Muscle layer of colon (tissue), 2 donors: Measurements from ENCODE around the gene QPCT.
A peak's percentile ranks its signal among the peaks of the same experiment; 100 is the strongest.
"Not testable (repeated sequence)": the region's sequence is repeated elsewhere in the genome, so short reads cannot be mapped to it uniquely, and the experiment has no call there.

Experiments
- H3K27ac ChIP-seq: one replicate; pipeline ENCODE4 v1.7.0; 2013; ENCODE audit warnings: low read depth, mild to moderate bottlenecking, low read length, moderate library complexity
- H3K27me3 ChIP-seq, 2 donors: one replicate each; pipeline ENCODE4 v1.7.0; 2013; ENCODE audit warnings: low read length in 2 of 2, mild to moderate bottlenecking in 2 of 2; ENCODE audit not compliant: insufficient read depth in 2 of 2, control insufficient read depth in 1 of 2
- H3K36me3 ChIP-seq: one replicate; pipeline ENCODE4 v1.7.0; 2013; ENCODE audit warnings: mild to moderate bottlenecking, low read length; ENCODE audit not compliant: insufficient read depth
- H3K4me1 ChIP-seq: one replicate; pipeline ENCODE4 v1.7.0; 2013; ENCODE audit warnings: mild to moderate bottlenecking, low read length; ENCODE audit not compliant: insufficient read depth
- H3K4me3 ChIP-seq, 2 donors: one replicate each; pipeline ENCODE4 v1.7.0; 2013; ENCODE audit warnings: low read length in 2 of 2, low read depth in 1 of 2, mild to moderate bottlenecking in 1 of 2, moderate library complexity in 1 of 2
- H3K9ac ChIP-seq: one replicate; pipeline ENCODE4 v1.7.0; 2013; ENCODE audit warnings: low read length
- H3K9me3 ChIP-seq: one replicate; pipeline ENCODE4 v1.7.0; 2013; ENCODE audit warnings: mild to moderate bottlenecking, low read length
- donor health status: abdominal sarcoma.
- donor health status: Adenocarcinoma of cecum.

Gene QPCT

DNA sequence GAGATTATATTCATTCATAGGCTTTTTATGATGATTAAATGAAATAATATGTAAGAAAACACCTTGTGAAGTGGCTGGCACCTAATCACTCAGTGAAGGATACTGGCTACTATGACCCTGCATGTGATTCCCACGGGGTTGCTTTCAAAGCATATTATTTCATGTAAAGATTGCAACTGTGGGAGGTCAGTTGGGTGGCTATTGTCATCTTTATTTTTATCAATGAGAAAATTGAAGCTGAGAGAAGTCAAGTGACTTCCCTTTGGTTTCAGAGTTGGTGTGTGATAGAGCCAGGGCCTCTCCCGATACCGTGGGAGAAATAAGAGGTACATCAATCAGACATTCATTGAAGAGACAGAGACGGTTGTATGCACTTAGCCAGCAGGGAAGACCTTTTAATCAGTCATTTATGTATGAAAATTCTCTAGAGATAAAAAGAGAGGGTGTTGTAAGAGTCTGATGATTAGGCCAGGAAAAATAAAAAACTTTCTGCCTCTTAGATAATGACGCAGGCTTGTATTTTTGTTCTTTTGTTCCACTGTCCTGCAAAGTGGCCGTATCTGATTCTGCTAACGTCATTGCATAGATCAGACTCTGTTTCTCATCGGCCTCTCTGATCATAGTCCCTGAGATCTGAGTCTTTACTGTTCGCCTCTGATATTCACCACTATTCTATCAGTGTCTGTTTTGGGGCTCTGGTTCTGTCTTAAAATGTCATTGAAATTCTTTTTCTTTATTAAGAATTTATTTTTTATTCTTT, 50.5 kb downstream of the QPCT start:
- Histone ChIP-seq H3K36me3 (no peaks in the 10 kb centered on the region), H3K9ac (no peak overlapping the region), H3K27ac (peak overlapping the region; percentile 14), H3K4me3 (no peak overlapping the region), H3K27me3 (no peaks in the 10 kb centered on the region), H3K9me3 (no peaks in the 10 kb centered on the region), H3K4me1 (peaks cover 8% of the 10 kb centered on the region)

DNA sequence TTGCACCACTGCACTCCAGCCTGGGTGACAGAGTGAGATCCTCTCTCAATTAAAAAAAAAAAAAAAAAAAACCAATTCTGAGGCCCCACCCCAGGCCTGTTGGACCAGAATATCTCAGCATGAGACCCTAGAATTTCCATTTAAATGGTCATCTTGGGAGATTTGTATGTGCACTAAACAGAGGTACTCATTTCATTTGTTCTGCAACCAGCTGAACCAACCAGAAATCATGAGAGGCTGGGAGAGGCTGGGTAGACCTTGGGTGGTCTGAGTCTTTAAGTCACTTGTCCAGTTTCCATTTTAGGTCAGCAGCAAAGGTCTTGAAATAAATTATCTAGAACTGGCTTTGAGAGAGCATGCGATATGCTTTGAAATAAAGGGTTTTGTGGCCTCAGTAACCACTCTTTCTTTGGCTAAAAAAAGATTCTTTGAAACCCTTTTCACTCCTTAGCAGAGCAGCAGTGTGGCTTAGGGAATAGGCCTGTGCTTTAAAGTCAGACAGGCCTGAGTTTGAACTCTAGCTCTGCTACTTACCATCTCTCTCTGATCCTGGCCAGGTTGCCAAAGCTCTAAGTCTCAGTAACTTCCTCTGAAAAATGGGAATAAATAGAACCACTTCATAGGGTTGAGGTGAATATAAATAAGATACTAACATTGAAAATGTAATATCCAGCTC, 52.6 kb downstream of the QPCT start:
- Histone ChIP-seq H3K27me3 (no peaks in the 10 kb centered on the region), H3K4me1 (peaks cover 8% of the 10 kb centered on the region), H3K9ac (no peak overlapping the region), H3K27ac (peak overlapping the region; percentile 54), H3K36me3 (no peaks in the 10 kb centered on the region), H3K4me3 (no peak overlapping the region), H3K9me3 (no peaks in the 10 kb centered on the region)

DNA sequence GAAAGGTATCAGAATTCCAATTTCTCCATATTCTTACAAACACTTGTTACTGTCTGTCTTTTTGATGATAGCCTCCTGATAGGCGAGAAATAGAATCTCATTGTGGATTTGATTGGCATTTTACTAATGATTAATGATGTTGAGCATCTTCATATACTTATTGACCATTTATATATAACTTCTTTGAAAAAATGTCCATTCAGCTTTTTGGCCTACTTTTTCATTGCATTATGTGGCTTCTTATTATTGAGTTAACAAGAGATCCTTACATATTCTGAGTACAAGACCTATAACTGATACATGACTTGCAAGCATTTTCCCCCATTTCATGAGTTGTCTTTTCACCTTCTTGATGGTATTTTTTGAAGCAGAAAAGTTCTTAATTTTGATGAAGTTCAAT, 54.6 kb downstream of the QPCT start:
- Histone ChIP-seq H3K9me3 (no peaks in the 10 kb centered on the region), H3K36me3 (no peaks in the 10 kb centered on the region), H3K4me1 (peaks cover 8% of the 10 kb centered on the region), H3K27ac (no peak overlapping the region), H3K9ac (no peak overlapping the region), H3K4me3 (no peak overlapping the region), H3K27me3 (no peaks in the 10 kb centered on the region)

DNA sequence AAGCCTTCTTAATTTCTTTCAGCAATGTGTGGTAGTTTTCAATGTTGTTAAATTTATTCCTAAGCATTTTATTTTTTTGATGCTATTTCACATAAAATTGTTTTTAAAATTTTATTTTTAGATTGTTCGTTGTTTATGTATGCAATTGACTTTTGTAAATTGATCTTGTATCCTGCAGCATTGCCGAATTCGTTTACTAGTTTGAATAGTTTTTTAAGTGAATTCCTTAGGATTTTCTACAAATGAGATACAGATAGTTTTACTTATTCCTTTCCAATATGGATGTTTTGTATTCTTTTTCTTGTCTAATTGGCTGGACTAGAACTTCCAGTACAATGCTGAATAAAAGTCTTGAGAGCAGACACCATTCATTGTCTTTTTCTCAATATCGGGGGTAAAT, 55.6 kb downstream of the QPCT start:
- H3K4me3 ChIP-seq = no peak overlapping the region
- H3K4me1 ChIP-seq = peaks cover 8% of the 10 kb centered on the region
- H3K36me3 ChIP-seq = no peaks in the 10 kb centered on the region
- no peaks in the 10 kb centered on the region for H3K9me3 ChIP-seq
- H3K27me3 ChIP-seq = no peaks in the 10 kb centered on the region
- H3K27ac ChIP-seq = no peak overlapping the region
- no peak overlapping the region for H3K9ac ChIP-seq

DNA sequence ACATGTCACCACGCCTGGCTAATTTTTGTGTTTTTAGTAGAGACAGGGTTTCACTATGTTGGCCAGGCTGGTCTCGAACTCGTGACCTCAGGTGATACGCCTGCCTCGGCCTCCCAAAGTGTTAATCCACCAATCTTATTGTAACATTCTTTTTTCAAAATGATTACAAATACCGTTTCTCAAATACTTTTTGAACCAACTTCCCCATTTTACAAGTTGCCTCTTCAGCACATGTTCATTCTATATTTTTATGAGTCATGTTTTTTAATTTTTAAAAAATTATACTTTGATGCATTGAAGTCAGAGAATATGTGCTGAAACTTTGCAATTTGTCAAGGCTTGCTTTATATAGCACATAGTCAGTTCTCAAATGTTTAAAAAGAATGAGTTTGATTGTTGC, 58.2 kb downstream of the QPCT start:
- H3K27me3 ChIP-seq = no peaks in the 10 kb centered on the region
- no peak overlapping the region for H3K4me3 ChIP-seq
- H3K36me3 ChIP-seq = no peaks in the 10 kb centered on the region
- no peak overlapping the region for H3K27ac ChIP-seq
- H3K9ac ChIP-seq = no peak overlapping the region
- H3K4me1 ChIP-seq = no peaks in the 10 kb centered on the region
- H3K9me3 ChIP-seq = no peaks in the 10 kb centered on the region

DNA sequence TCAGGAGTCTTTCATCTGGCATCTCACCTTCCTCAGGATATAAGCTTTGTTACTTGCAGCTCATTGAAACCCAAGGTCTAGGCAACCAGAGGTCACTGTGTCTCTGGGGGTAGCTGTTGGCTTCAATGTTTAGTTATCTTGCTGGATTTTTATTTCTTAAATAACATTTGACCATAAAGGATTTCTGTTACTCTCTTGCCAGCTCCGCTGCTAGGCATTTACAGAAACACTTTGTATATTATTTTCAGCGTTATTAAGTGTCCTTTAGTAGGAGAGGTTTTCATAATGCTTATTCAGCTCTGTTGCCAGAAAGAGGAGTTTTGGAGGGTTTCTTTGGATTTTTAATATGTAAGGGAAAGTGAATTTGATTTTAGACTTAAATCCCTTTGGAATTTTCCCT, 61.4 kb downstream of the QPCT start:
- H3K9me3 ChIP-seq = no peaks in the 10 kb centered on the region
- no peak overlapping the region for H3K27ac ChIP-seq
- H3K36me3 ChIP-seq = no peaks in the 10 kb centered on the region
- H3K9ac ChIP-seq = no peak overlapping the region
- H3K4me3 ChIP-seq = no peak overlapping the region
- H3K27me3 ChIP-seq = no peaks in the 10 kb centered on the region
- no peaks in the 10 kb centered on the region for H3K4me1 ChIP-seq

DNA sequence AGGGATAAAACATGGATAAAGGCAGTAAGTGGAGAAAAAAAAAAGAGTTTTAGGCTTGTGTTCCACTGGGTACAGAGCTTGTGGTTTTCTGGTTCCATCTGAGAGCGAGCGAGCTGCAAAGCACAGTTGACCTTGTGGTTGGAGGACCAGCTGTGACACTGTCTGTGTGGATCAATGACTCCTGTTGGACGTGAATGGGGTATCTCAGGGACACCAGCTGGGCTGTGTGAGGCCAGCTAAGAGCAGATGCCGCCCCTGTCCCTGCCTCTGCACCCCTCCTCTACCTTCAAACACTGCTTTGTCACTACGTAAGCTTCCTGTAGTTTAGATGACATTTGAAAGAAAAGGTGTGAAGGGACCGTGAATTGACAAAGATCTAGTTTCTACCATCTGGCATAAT, 67.8 kb downstream of the QPCT start:
- no peaks in the 10 kb centered on the region for H3K36me3 ChIP-seq
- H3K4me3 ChIP-seq = no peak overlapping the region
- no peaks in the 10 kb centered on the region for H3K9me3 ChIP-seq

DNA sequence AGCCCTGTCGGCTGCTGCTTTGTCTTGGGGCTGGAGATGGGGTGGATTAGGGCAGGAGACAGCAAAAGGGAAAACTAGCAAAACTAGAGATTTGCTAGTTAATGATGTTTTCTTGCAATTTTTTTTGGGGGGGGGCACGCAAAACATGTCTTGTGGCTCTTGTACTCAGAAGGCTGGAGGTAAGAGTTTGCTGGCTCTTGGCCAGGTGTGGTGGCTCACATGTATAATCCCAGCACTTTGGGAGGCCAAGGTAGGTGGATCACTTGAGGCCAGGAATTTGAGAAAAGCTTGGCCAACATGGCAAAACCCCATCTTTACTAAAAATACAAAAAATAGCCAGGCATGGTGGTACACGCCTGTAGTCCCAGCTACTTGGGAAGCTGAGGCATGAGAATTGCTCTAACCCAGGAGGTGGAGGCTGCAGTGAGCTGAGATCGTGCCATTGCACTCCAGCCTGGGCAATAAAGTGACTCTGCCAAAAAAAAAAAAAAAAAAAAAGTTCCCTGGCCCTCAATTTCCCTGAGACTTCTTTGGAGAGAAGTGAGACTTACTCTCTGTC, 69.6 kb downstream of the QPCT start:
- H3K27me3 ChIP-seq, H3K9me3 ChIP-seq, H3K4me3 ChIP-seq, H3K36me3 ChIP-seq, H3K9ac ChIP-seq: not testable (repeated sequence)
- Histone ChIP-seq H3K4me1 (peaks cover 24% of the 10 kb centered on the region), H3K27ac (peak overlapping the region; percentile 61)

More for the DNA sequence above, 67.8 kb downstream of the QPCT start:
- no peaks in the 10 kb centered on the region for H3K27me3 ChIP-seq
- no peak overlapping the region for H3K27ac ChIP-seq
- H3K4me1 ChIP-seq = peaks cover 24% of the 10 kb centered on the region
- H3K9ac ChIP-seq = no peak overlapping the region

DNA sequence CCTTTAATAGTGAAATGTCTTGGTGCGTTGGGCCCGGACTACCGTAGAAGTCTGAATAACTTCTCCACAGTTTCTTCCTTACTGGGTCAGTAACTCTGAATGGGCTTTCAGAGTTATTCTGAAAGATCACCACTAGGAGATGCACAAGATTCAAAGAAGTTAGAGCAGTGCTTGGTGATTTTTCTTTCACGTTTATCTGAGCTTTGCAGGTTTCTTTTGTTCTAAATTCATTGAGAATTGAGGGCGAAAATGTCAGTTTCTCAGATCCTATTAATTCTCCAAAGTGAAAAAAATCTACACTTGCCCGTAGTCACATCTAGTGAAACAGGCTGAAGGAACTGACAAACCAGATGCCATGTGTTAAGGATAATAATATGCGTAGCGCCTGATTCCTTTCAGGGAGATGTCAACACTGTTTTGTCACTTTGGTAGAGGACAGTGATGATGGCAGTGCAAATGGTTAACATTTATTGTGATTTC, 70.1 kb downstream of the QPCT start:
- H3K9me3 ChIP-seq = no peaks in the 10 kb centered on the region
- H3K9ac ChIP-seq = no peak overlapping the region
- no peaks in the 10 kb centered on the region for H3K27me3 ChIP-seq
- no peak overlapping the region for H3K4me3 ChIP-seq
- H3K27ac ChIP-seq = peak overlapping the region; percentile 61
- H3K36me3 ChIP-seq = no peaks in the 10 kb centered on the region
- H3K4me1 ChIP-seq = peaks cover 24% of the 10 kb centered on the region

DNA sequence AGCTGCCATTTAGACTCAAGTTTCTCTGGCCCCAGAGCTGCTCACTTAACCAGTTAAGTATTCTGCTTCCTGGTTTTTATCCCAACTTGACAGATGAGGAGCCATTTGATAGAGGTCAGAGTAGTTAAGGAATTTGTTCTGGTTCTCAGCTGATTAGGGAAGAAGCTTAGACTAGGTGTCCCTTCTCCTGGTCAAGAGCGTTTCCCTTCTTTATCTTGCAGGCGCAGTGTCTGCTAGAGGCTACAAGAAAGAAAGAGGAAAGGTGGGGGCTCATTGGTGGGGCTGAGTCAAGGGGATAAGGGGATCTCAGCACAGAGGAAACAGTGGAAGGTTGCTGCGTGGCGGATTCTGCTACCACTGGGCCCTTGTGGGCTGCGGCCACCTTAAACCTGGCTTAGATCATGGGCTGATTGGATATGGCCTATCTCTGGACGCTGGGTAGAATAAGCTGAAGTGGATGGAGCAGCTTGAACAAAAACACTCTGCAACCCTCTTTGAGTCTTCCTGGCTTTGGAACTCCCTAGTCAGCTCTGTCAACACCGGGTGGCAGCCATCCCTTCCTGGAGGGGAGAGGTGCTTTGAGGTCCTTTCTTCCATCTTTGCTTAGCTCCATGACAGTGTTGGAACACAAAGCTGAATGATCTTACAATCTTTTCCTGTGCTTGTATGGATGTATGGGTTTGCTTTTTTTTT, 70.8 kb downstream of the QPCT start:
- H3K36me3 ChIP-seq = no peaks in the 10 kb centered on the region
- no peaks in the 10 kb centered on the region for H3K9me3 ChIP-seq
- H3K27me3 ChIP-seq = no peaks in the 10 kb centered on the region
- no peak overlapping the region for H3K4me3 ChIP-seq
- peaks cover 24% of the 10 kb centered on the region for H3K4me1 ChIP-seq
- peak overlapping the region; percentile 61 for H3K27ac ChIP-seq
- no peak overlapping the region for H3K9ac ChIP-seq

DNA sequence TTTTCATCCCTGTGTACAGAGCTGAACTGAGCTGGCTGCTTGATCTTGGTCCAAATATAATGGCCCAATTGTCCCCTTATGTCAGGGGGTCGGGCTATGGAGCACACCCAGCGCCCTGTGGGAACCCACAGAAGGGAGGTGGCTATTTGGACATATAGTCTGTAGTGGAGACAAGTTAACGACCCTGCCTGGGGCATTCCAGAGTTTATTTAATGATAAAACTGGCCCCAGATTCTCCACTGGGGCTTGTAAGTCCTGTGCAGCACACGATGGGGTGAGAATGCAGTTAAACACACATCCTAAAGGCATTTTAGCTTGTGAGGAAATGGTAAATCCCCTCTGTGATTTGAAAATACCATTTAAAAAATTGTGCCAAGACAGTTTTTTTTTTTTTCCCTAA, 72.9 kb downstream of the QPCT start:
- no peak overlapping the region for H3K27ac ChIP-seq

More for the DNA sequence above, 72.9 kb downstream of the QPCT start:
- Histone ChIP-seq H3K27me3 (no peaks in the 10 kb centered on the region), H3K36me3 (no peaks in the 10 kb centered on the region), H3K4me1 (peaks cover 24% of the 10 kb centered on the region), H3K9ac (no peak overlapping the region), H3K4me3 (no peak overlapping the region), H3K9me3 (no peaks in the 10 kb centered on the region)
